Stimulated activated CD8-positive, alpha-beta memory T cell treated with anti-CD3 and anti-CD28 coated beads, Interleukin-4, amount 100 ng/mL, for 24 hours (primary cell): ENCODE data around the gene SLC66A3.

Experiments used
- DNase-seq: peaks from one replicate; pipeline ENCODE4 v3.0.0-alpha.2; 2020; ENCODE audit warnings: low read depth

The SLC66A3 gene

GRCh38 chr2:11214770-11215169 is 59.5 kb downstream of the SLC66A3 start:
- DNase-seq: no peak

GRCh38 chr2:11215407-11215806 is 60.1 kb downstream of the SLC66A3 start:
- no peak for DNase-seq

DNA sequence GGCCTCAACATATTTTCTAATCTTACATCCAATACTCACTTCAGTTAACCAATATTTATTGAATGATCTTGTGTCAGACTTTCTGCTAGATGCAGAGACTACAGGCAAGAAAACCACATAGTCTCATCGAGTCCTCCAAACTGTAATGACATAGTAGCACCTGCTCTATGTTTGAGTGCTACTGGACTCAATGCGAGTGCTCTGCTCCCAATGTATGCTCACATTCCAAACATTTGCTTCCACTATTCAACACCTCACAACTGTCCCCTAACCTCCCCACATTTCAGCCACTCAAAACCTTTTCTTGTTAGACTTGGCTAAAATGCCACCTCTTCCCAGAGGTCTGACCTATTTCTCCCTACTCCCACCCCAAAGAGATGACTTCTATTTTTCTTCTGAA is 65.2 kb downstream of the SLC66A3 start:
- no peak for DNase-seq

DNA sequence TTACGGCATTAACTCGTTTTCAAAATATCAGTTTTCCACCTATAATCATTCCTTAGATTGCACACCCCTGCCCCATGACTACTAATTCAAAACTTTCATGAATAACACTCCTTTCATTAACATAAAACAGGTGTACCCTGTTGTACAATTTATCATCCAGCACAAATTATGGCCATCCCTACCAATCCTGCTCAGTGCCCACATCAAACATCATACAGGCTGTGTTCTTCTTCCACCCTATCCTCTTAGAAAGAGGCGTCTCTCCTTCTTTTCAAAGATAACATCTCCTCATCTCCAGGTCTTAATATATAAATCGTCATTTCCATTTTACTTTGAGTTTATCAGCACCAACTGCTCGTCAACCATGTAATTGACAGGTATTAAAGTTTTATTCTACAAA is 67.6 kb downstream of the SLC66A3 start:
- no peak for DNase-seq

DNA sequence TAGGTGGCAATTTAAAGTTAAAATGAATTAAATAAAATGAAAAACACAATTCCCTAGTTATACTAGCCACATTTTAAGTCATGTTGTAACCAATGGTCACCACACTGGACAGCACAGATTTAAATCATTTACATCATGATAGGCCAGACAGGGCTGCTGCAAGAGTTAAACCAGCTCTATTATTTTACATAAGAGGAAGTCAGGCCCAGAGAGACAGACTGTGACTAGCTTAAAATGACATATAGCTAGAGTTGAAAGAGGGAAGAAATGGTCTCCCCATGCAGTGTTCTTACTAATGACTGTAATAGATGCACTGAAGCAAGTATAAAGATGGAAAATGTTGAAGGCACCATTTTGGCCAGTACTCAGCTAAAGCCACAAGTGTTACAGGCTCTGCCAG is 69.6 kb downstream of the SLC66A3 start:
- DNase-seq: no peak

GRCh38 chr2:11227595-11227994 is 72.3 kb downstream of the SLC66A3 start:
- no peak for DNase-seq
